ENCODE data around the gene THSD4. TPM values are rescaled to one million over a fixed set of nuclear protein-coding genes. Genes with fewer than 3 reads are reported as not detected.

The THSD4 gene
- total RNA-seq, 1 donor from 2014 or later = not detected

- H3K4me3 Mint-ChIP-seq (ENCODE audit: low read depth) = no peak overlapping the region
- no peak overlapping the region for H3K27ac Mint-ChIP-seq
- peaks cover 18% of the 10 kb centered on the region for H3K27me3 Mint-ChIP-seq (ENCODE audit: low read depth)
- H3K9me3 Mint-ChIP-seq = no peaks in the 10 kb centered on the region
- peaks cover 28% of the 10 kb centered on the region for H3K4me1 Mint-ChIP-seq (ENCODE audit: low read depth)
- no peak for DNase-seq (ENCODE audit: low spot score)
- intact Hi-C loops (cut with micrococcal nuclease) = no loop called here
- no peaks in the 10 kb centered on the region for H3K36me3 Mint-ChIP-seq (ENCODE audit: low read depth)
These were observed 180.5 kb downstream of the THSD4 start for GRCh38 chr15:71295603-71296314.

DNA sequence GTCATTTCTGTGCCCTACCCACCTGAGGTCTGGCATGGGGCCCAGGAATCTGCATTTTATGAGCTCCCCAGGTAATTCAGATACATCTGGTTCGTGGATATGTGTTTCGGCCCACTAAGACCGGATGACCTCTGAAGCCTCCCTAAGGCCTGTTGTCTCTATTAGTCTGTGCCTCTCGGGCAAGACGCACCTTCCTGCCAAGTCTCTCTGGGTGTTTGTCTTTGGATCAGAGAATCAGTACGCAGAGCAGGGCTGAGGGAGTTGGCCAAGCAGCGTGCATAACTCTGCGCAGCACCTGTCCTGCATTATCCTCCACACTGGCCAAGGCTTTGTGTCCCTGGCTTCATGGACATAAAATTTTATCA, 181.0 kb downstream of the THSD4 start:
- no peak for DNase-seq (ENCODE audit: low spot score)
- Mint-ChIP-seq H3K4me3 (ENCODE audit: low read depth) (no peak overlapping the region), H3K27ac (no peak overlapping the region), H3K36me3 (ENCODE audit: low read depth) (no peaks in the 10 kb centered on the region), H3K4me1 (ENCODE audit: low read depth) (peaks cover 22% of the 10 kb centered on the region), H3K9me3 (no peaks in the 10 kb centered on the region), H3K27me3 (ENCODE audit: low read depth) (peaks cover 18% of the 10 kb centered on the region)
- intact Hi-C loops (cut with micrococcal nuclease) = no loop called here

- intact Hi-C loops (cut with micrococcal nuclease) = no loop called here
- no peak overlapping the region for H3K27ac Mint-ChIP-seq
These were observed 186.8 kb downstream of the THSD4 start for GRCh38 chr15:71301958-71302621.

GRCh38 chr15:71302861-71303410, 187.7 kb downstream of the THSD4 start:
- no peaks in the 10 kb centered on the region for H3K36me3 Mint-ChIP-seq (ENCODE audit: low read depth)
- intact Hi-C loops (cut with micrococcal nuclease) = no loop called here
- no peak overlapping the region for H3K4me3 Mint-ChIP-seq (ENCODE audit: low read depth)
- DNase-seq (ENCODE audit: low spot score) = no peak
- H3K4me1 Mint-ChIP-seq (ENCODE audit: low read depth) = no peaks in the 10 kb centered on the region
- H3K27ac Mint-ChIP-seq = no peak overlapping the region
- peaks cover 7% of the 10 kb centered on the region for H3K27me3 Mint-ChIP-seq (ENCODE audit: low read depth)
- H3K9me3 Mint-ChIP-seq = no peaks in the 10 kb centered on the region

More at GRCh38 chr15:71301958-71302621, 186.8 kb downstream of the THSD4 start:
- no peaks in the 10 kb centered on the region for H3K36me3 Mint-ChIP-seq (ENCODE audit: low read depth)
- no peak for DNase-seq (ENCODE audit: low spot score)
- H3K27me3 Mint-ChIP-seq (ENCODE audit: low read depth) = peaks cover 11% of the 10 kb centered on the region
- H3K4me3 Mint-ChIP-seq (ENCODE audit: low read depth) = no peak overlapping the region
- H3K4me1 Mint-ChIP-seq (ENCODE audit: low read depth) = no peaks in the 10 kb centered on the region
- H3K9me3 Mint-ChIP-seq = no peaks in the 10 kb centered on the region

DNA sequence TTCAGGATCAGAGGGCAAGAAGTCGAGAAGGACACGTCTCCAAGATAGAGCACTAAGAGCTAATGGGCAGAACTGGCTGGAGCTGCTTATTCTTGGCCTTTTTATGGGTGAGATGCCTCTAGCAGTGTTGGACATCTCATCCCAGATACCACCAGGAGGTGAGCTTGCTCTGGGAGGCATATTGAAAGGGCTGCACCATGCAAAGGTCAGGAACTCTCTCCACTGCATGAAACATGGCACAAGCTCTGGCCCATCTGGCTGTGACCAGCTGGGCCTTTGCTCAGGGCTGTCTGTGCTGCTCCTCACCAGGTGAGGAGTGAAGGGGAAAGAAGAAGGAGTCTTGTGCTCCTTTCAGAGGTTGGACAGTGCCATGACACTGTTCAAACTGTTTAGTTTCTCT, 188.7 kb downstream of the THSD4 start:
- Mint-ChIP-seq H3K27me3 (ENCODE audit: low read depth) (peaks cover 6% of the 10 kb centered on the region), H3K9me3 (no peaks in the 10 kb centered on the region), H3K4me3 (ENCODE audit: low read depth) (no peak overlapping the region), H3K27ac (no peak overlapping the region), H3K36me3 (ENCODE audit: low read depth) (no peaks in the 10 kb centered on the region), H3K4me1 (ENCODE audit: low read depth) (no peaks in the 10 kb centered on the region)
- intact Hi-C loops (cut with micrococcal nuclease) = no loop called here
- no peak for DNase-seq (ENCODE audit: low spot score)

DNA sequence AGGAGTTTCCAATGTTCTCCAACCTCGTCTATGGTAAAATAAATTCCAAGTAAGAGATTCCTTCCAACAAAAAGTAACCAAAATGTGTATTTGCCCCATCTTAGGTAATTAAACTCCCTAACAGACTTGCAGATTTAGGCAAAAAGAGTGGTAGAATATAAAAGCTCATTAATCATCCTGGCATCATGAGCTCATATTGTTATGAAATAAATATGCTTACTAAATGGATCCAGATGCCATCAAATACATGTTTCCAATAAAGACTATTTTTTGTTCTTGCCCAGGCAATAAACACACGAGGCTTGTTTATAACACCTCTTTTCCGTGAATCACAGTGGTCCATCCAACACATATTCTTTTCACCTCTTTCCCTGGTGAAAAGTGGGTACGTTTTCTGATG, 189.4 kb downstream of the THSD4 start:
- H3K27me3 Mint-ChIP-seq (ENCODE audit: low read depth) = peaks cover 3% of the 10 kb centered on the region
- intact Hi-C loops (cut with micrococcal nuclease) = no loop called here
- no peaks in the 10 kb centered on the region for H3K36me3 Mint-ChIP-seq (ENCODE audit: low read depth)

GRCh38 chr15:71306538-71306937, 191.3 kb downstream of the THSD4 start:
- no peaks in the 10 kb centered on the region for H3K36me3 Mint-ChIP-seq (ENCODE audit: low read depth)
- no peak for DNase-seq (ENCODE audit: low spot score)
- H3K9me3 Mint-ChIP-seq = no peaks in the 10 kb centered on the region
- H3K4me3 Mint-ChIP-seq (ENCODE audit: low read depth) = no peak overlapping the region
- H3K4me1 Mint-ChIP-seq (ENCODE audit: low read depth) = no peaks in the 10 kb centered on the region
- H3K27me3 Mint-ChIP-seq (ENCODE audit: low read depth) = no peaks in the 10 kb centered on the region
- intact Hi-C loops (cut with micrococcal nuclease) = no loop called here
- no peak overlapping the region for H3K27ac Mint-ChIP-seq

More for the DNA sequence above, 189.4 kb downstream of the THSD4 start:
- Mint-ChIP-seq H3K4me1 (ENCODE audit: low read depth) (no peaks in the 10 kb centered on the region), H3K27ac (no peak overlapping the region), H3K4me3 (ENCODE audit: low read depth) (no peak overlapping the region), H3K9me3 (no peaks in the 10 kb centered on the region)
- DNase-seq (ENCODE audit: low spot score) = no peak

DNA sequence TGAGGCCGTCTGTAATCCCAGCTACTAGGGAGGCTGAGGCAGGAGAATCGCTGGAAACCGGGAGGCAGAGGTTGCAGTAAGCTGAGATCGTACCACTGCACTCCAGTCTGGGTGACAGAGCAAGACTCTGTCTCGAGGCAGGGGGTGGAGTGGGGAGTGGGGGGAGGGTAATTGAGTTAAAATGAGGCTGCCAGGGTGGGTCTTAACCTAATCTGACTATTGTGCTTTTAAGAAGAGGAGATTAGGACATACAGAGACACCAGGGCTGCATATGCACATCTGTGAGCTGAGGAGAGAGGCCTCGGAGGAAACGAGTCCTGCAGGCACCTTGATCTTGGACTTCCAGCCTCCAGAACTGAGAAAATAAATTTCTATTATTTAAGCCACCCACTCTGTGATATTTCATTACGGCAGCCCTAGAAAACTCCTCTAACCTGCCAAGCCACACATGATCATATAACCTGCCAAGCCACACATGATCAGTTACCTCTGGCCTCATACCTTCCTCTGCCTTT, 197.0 kb downstream of the THSD4 start:
- DNase-seq (ENCODE audit: low spot score) = no peak
- Mint-ChIP-seq H3K27me3 (ENCODE audit: low read depth) (no peaks in the 10 kb centered on the region), H3K4me3 (ENCODE audit: low read depth) (no peak overlapping the region), H3K36me3 (ENCODE audit: low read depth) (no peaks in the 10 kb centered on the region), H3K4me1 (ENCODE audit: low read depth) (no peaks in the 10 kb centered on the region), H3K27ac (no peak overlapping the region), H3K9me3 (no peaks in the 10 kb centered on the region)
- intact Hi-C loops (cut with micrococcal nuclease) = no loop called here

GRCh38 chr15:71312731-71313460, 197.6 kb downstream of the THSD4 start:
- H3K9me3 Mint-ChIP-seq = no peaks in the 10 kb centered on the region
- no peaks in the 10 kb centered on the region for H3K4me1 Mint-ChIP-seq (ENCODE audit: low read depth)
- H3K27me3 Mint-ChIP-seq (ENCODE audit: low read depth) = no peaks in the 10 kb centered on the region
- H3K36me3 Mint-ChIP-seq (ENCODE audit: low read depth) = no peaks in the 10 kb centered on the region
- no peak for DNase-seq (ENCODE audit: low spot score)
- intact Hi-C loops (cut with micrococcal nuclease) = no loop called here
- no peak overlapping the region for H3K27ac Mint-ChIP-seq
- H3K4me3 Mint-ChIP-seq (ENCODE audit: low read depth) = no peak overlapping the region

DNA sequence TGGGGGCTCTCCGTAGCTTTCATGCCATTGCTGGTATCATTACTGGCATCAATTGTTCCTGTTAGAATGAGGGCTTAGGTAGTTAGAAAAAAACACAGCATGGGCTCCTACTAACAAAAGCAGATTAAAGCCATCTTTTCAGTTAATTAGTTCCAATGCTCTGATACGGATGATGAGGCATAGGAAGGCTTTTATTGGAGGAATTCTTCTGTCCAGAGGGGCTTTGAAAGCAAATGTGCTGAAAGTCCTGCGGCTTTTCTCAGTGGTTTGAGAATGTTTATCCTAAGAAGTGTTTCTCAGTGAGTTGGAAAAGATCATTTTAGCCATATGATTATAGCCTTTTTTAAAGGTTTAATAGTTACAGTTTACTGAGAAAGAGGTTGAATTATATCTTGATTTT, 198.5 kb downstream of the THSD4 start:
- intact Hi-C loops (cut with micrococcal nuclease) = no loop called here
- Mint-ChIP-seq H3K4me1 (ENCODE audit: low read depth) (no peaks in the 10 kb centered on the region), H3K9me3 (no peaks in the 10 kb centered on the region), H3K27me3 (ENCODE audit: low read depth) (no peaks in the 10 kb centered on the region), H3K27ac (no peak overlapping the region), H3K4me3 (ENCODE audit: low read depth) (no peak overlapping the region), H3K36me3 (ENCODE audit: low read depth) (no peaks in the 10 kb centered on the region)
- no peak for DNase-seq (ENCODE audit: low spot score)

DNA sequence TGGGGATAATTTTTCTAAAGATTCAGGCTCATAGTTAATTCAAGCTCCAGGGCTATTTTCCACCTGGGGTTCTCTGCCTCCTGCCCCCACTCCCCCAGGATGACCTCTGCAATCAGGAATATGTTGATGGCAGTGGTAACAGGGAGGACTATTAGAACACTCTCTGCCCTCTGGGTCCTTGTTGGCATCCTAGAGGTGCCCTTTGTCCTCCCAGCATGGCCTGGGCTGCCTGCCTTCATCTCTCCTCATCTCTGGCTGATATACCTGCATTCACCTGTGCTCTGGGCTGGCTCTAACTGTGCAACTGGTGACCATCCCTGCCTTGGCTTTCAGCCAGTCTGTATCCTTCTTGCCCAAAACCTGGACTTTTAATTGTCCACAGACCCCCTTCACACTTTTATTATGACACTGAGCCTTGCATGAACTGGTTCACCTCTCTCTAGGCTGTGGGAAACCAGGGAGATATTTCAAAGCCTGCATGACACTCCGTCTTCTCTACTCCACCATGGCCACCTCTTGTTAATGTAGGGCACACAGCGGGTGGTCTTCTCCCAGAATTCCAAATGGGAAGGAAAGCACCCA, 199.8 kb downstream of the THSD4 start:
- Mint-ChIP-seq H3K4me3 (ENCODE audit: low read depth) (no peak overlapping the region), H3K9me3 (no peaks in the 10 kb centered on the region), H3K27me3 (ENCODE audit: low read depth) (no peaks in the 10 kb centered on the region), H3K36me3 (ENCODE audit: low read depth) (no peaks in the 10 kb centered on the region), H3K27ac (no peak overlapping the region), H3K4me1 (ENCODE audit: low read depth) (no peaks in the 10 kb centered on the region)
- DNase-seq (ENCODE audit: low spot score) = no peak
- intact Hi-C loops (cut with micrococcal nuclease) = no loop called here

DNA sequence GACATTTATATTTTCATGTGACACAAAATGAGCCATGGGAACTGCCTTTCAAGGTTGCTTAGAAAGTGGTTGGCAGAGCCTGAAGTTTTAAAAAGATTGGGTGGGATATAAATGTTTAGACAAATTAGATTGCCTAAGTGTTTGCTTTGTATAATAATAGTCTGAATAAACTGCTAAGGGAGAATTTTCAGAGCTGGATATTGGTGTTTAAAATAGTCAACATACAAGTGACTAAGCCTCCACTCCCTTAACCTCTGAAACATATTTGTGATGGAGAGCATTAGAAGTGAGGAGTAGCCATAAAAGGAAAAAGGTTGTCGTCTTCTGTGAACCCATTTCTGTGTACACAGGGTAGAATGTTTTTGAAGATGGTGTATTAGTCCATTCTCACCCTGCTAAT, 201.6 kb downstream of the THSD4 start:
- H3K4me3 Mint-ChIP-seq (ENCODE audit: low read depth) = no peak overlapping the region
- no peaks in the 10 kb centered on the region for H3K36me3 Mint-ChIP-seq (ENCODE audit: low read depth)
- intact Hi-C loops (cut with micrococcal nuclease) = no loop called here
- no peak for DNase-seq (ENCODE audit: low spot score)
- peaks cover 2% of the 10 kb centered on the region for H3K27me3 Mint-ChIP-seq (ENCODE audit: low read depth)
- H3K9me3 Mint-ChIP-seq = no peaks in the 10 kb centered on the region
- H3K4me1 Mint-ChIP-seq (ENCODE audit: low read depth) = no peaks in the 10 kb centered on the region
- no peak overlapping the region for H3K27ac Mint-ChIP-seq
